ENCODE results near the gene C19orf25. TPM values are rescaled to one million over a fixed set of nuclear protein-coding genes. Genes with fewer than 3 reads are reported as not detected.

Gene C19orf25
- total RNA-seq, 2 donors from 2014 or later: 16.2 to 17.3 TPM

GRCh38 chr19:1470305-1471009, 8.6 kb downstream of the C19orf25 start:
- no peak for DNase-seq (ENCODE audit: low spot score)
- intact Hi-C loops (cut with DNase I): no loop called here

DNA sequence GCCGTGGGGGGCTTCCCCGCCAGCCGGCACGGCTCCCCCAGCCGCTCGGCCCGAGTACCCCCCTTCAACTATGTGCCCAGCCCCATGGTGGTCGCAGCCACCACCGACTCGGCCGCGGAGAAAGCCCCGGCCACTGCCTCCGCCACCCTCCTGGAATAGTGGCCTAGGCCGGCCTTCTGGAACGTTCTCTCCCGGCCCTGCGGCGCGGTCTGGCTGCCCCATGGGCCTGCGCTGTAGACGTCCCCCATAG, 9.0 kb downstream of the C19orf25 start:
- intact Hi-C loops (cut with DNase I): no loop called here
- DNase-seq (ENCODE audit: low spot score): no peak

GRCh38 chr19:1469255-1470054, 9.6 kb downstream of the C19orf25 start:
- intact Hi-C loops (cut with DNase I): no loop called here
- no peak for DNase-seq (ENCODE audit: low spot score)

DNA sequence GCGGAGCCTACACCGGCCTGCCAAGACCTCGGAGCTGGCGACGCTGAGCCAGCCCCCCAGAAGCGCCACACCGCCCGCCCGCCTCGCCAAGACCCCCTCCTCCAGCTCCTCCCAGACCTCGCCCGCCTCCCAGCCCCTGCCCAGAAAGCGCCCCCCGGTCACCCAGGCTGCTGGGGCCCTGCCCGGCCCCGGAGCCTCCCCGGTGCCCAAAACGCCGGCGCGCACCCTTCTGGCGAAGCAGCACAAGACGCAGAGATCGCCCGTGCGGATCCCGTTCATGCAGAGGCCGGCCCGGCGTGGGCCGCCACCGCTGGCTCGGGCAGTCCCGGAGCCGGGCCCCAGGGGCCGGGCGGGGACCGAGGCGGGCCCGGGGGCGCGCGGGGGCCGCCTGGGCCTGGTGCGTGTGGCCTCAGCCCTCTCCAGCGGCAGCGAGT, 10.2 kb downstream of the C19orf25 start:
- no peak for DNase-seq (ENCODE audit: low spot score)
- intact Hi-C loops (cut with DNase I): no loop called here

DNA sequence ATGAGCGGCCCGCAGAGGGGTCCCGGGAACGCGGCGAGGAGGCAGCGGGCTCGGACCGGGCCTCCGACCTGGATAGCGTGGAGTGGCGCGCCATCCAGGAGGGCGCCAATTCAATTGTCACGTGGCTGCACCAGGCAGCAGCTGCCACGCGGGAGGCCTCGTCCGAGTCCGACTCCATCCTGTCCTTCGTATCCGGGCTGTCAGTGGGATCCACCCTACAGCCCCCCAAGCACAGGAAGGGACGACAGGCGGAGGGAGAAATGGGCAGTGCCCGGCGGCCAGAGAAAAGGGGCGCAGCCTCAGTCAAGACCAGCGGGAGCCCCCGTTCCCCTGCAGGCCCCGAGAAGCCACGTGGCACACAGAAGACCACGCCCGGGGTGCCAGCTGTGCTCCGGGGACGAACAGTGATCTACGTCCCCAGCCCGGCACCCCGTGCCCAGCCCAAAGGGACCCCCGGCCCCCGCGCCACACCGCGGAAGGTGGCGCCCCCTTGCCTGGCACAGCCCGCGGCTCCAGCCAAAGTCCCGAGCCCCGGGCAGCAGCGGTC, 10.7 kb downstream of the C19orf25 start:
- intact Hi-C loops (cut with DNase I): no loop called here

DNA sequence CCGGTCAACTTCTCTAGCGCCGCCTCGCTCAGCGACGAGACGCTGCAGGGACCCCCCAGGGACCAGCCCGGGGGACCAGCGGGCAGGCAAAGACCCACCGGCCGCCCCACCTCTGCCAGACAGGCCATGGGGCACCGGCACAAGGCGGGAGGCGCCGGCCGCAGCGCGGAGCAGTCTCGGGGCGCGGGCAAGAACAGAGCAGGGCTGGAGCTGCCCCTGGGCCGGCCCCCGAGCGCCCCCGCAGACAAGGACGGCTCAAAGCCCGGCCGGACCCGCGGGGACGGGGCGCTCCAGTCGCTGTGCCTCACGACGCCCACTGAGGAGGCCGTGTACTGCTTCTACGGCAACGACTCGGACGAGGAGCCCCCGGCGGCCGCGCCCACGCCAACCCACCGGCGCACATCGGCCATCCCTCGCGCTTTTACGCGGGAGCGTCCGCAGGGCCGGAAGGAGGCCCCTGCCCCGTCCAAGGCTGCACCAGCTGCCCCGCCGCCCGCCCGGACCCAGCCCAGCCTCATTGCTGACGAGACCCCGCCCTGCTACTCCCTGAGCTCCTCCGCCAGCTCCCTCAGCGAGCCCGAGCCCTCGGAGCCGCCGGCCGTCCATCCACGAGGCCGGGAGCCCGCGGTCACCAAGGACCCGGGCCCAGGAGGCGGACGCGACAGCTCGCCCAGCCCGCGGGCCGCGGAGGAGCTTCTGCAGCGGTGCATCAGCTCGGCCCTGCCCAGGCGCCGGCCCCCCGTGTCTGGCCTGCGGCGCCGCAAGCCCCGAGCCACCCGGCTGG, 11.3 kb downstream of the C19orf25 start:
- DNase-seq (ENCODE audit: low spot score): no peak
- intact Hi-C loops (cut with DNase I): no loop called here

More for the DNA sequence above, 10.7 kb downstream of the C19orf25 start:
- no peak for DNase-seq (ENCODE audit: low spot score)

- no peak for DNase-seq (ENCODE audit: low spot score)
- intact Hi-C loops (cut with DNase I): no loop called here
These were observed 11.9 kb downstream of the C19orf25 start for GRCh38 chr19:1467215-1467489.

DNA sequence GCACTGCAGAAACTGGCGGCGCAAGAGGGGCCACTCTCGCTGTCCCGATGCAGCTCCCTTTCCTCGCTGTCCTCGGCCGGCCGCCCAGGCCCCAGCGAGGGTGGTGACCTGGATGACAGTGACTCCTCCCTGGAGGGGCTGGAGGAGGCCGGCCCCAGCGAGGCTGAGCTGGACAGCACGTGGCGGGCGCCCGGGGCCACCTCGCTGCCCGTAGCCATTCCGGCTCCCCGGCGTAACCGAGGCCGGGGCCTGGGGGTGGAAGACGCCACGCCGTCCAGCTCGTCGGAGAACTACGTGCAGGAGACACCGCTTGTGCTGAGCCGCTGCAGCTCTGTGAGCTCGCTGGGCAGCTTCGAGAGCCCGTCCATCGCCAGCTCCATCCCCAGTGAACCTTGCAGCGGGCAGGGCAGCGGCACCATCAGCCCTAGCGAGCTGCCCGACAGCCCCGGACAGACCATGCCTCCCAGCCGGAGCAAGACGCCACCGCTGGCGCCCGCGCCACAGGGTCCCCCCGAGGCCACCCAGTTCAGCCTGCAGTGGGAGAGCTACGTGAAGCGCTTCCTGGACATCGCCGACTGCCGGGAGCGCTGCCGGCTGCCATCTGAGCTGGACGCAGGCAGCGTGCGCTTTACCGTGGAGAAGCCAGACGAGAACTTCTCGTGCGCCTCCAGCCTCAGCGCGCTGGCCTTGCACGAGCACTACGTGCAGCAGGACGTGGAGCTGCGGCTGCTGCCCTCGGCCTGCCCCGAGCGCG, 12.4 kb downstream of the C19orf25 start:
- intact Hi-C loops (cut with DNase I): no loop called here
- DNase-seq (ENCODE audit: low spot score): no peak

- intact Hi-C loops (cut with DNase I): no loop called here
- DNase-seq (ENCODE audit: low spot score): no peak
These were observed 13.0 kb downstream of the C19orf25 start for GRCh38 chr19:1466018-1466460.

- intact Hi-C loops (cut with DNase I): no loop called here
- DNase-seq (ENCODE audit: low spot score): no peak
These were observed 13.6 kb downstream of the C19orf25 start for GRCh38 chr19:1465191-1466016.

GRCh38 chr19:1461862-1462261, 17.2 kb downstream of the C19orf25 start:
- DNase-seq (ENCODE audit: low spot score): no peak
- intact Hi-C loops (cut with DNase I): no loop called here

- DNase-seq (ENCODE audit: low spot score): no peak
- intact Hi-C loops (cut with DNase I): no loop called here
These were observed 18.7 kb downstream of the C19orf25 start for GRCh38 chr19:1460033-1460995.

DNA sequence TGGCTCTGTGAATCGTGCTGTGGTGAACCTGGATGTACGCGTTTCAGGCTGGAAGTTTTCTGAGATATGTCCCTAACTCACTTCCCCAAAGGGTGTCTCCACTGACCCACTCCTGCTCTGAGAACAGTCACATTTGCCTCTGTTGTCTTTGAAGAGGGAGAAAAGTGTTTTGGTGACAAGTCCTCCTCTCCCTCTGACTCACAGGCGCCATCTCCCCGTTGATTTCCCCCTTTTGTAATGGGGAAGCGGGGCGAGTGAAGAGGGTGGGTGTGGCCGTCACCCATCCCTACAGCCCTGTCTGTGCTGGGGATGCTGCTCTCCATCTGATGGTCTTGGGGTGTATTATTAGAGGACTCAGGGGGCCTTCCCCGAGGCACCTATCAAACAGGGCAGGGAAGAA, 19.5 kb downstream of the C19orf25 start:
- intact Hi-C loops (cut with DNase I): loop anchor here in 1 of 2 donors (10.0 kb wide), 1 partner anchor 175 kb away; the partner anchor contains the start of gene EFNA2
- no peak for DNase-seq (ENCODE audit: low spot score)

GRCh38 chr19:1457892-1458291, 21.1 kb downstream of the C19orf25 start:
- intact Hi-C loops (cut with DNase I): loop anchor here in 1 of 2 donors (10.0 kb wide), 1 partner anchor 173 kb away; the partner anchor contains the start of gene EFNA2
- no peak for DNase-seq (ENCODE audit: low spot score)

DNA sequence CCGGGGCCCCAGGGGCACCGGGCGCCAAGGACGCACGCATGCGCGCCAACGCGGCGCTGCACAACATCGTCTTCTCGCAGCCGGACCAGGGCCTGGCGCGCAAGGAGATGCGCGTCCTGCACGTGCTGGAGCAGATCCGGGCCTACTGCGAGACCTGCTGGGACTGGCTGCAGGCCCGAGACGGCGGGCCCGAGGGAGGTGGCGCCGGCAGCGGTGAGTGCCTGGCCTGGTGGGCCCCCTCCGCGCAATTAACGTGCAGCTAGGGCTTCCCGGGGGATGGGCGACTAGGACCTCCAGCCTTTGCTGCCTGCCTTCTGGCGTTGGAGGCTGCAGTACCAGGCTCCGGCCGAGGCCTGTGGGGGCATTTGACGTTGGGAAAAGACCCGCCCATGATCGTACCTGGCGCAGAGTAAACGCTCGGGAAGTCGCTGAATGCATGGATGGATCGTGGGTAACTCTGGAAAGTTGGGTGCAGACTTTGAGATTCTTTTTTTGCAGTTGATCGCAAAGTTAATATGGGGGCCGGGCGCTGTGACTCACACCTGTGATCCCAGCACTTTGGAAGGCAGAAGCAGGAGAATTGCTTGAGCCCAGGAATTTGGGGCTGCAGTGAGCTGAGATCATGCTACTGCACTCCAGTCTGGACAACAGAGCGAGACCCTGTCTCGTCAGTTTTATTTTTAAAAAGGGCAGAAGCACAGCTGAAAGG, 21.8 kb downstream of the C19orf25 start:
- intact Hi-C loops (cut with DNase I): loop anchor here in 1 of 2 donors (10.0 kb wide), 1 partner anchor 172 kb away; the partner anchor contains the start of gene EFNA2
- no peak for DNase-seq (ENCODE audit: low spot score)

DNA sequence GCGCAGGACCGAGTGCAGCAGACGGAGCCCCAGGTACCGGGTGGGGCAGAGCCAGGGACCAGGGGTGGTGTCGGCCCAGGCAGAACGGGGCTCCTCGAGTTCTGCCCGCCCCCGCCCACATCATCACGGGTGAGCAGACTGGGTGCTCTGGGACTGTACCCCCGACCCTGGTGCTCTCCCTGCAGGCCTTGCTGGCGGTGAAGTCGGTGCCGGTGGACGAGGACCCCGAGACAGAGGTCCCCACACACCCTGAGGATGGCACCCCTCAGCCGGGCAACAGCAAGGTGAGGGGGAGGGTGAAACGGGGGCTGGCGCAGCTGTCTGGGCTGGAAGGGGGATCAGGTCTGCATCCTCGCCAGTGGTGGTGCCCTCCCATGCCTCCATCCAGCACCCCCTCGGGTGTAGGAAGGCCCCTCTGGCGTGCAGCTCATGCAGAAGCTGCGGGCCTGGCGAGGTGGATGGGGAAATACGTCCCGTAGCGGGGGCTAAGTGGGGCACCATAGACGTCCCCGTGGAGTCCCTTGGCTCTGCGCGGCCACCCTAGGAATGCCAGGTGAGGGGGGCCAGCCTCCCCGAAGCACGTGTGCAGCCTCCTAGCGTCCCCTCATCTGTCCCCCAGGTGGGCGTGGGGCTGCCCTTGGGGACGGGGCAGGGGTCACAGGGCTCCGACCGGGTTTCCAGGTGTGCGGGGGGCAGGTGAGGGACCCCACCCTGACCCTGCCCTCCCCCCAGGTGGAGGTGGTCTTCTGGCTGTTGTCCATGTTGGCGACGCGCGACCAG, 22.7 kb downstream of the C19orf25 start:
- DNase-seq (ENCODE audit: low spot score): no peak
- intact Hi-C loops (cut with DNase I): loop anchor here in 1 of 2 donors (10.0 kb wide), 1 partner anchor 172 kb away; the partner anchor contains the start of gene EFNA2
